ENCODE results near the gene NELL1. TPM values are rescaled to one million over a fixed set of nuclear protein-coding genes. Genes with fewer than 3 reads are reported as not detected.

NELL1 gene
- total RNA-seq, 6 experiments from 2014 or later, result not detected

DNA sequence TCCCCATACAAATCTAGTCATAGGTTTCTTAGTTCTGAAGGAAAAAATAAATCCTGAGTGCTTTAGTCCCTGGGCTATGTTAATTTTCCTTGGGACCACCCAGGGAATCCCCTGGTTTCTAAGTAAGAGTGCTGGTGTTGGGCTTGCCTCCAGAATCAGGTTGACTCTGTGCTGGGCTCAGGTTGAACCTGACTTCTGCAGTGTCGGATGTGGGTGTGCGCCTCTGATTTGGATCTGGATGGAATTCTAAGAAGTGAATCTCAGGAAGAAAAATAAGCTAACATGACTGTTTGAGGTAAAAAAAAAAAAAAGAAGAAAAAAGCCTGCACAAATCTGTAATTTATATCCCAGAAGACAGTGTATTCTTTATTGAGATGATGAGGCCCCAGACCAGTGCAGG, 29.0 kb upstream of the NELL1 start:
- TF ChIP-seq, protein P1, sequence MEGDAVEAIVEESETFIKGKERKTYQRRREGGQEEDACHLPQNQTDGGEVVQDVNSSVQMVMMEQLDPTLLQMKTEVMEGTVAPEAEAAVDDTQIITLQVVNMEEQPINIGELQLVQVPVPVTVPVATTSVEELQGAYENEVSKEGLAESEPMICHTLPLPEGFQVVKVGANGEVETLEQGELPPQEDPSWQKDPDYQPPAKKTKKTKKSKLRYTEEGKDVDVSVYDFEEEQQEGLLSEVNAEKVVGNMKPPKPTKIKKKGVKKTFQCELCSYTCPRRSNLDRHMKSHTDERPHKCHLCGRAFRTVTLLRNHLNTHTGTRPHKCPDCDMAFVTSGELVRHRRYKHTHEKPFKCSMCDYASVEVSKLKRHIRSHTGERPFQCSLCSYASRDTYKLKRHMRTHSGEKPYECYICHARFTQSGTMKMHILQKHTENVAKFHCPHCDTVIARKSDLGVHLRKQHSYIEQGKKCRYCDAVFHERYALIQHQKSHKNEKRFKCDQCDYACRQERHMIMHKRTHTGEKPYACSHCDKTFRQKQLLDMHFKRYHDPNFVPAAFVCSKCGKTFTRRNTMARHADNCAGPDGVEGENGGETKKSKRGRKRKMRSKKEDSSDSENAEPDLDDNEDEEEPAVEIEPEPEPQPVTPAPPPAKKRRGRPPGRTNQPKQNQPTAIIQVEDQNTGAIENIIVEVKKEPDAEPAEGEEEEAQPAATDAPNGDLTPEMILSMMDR (IDR thresholded peaks at IDR 0.05), result no peak
- TF ChIP-seq POLR2A (IDR thresholded peaks at IDR 0.05), result no peak
- Histone ChIP-seq H3K27ac (no peak overlapping the region), H3K36me3 (no peaks in the 10 kb centered on the region), H3K4me1 (no peaks in the 10 kb centered on the region), H3K4me3 (no peak overlapping the region), H3K27me3 (no peaks in the 10 kb centered on the region), H3K9me3 (no peaks in the 10 kb centered on the region)
- WGBS (ENCODE audit: insufficient coverage, low coverage, low lambda C conversion rate, missing lambda C conversion rate), result 95% methylated on average over 2 of the region's 2 CpGs
- ATAC-seq (no peak), DNase-seq (no peak)
- intact Hi-C loops (cut with DNase I), result no loop called here

DNA sequence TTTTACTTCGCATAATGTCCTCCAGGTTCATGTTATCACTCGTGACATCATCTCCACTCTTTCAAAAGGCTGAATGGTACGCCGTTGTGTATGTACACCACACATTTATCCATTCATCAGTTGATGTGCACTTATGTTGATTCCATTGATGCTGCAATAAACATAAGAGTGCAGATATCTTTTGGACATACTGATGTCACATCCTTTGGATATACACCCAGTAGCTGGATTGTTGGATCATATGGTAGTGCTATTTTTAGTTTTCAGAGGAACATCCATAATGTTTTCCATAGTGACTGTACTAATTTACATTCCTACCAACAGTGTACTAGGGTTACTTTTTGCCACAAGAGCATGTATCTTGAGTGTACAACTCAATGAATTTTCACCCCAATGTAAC, 25.0 kb upstream of the NELL1 start:
- Histone ChIP-seq H3K4me3 (no peak overlapping the region), H3K4me1 (no peaks in the 10 kb centered on the region), H3K27ac (no peak overlapping the region), H3K9me3 (no peaks in the 10 kb centered on the region), H3K36me3 (no peaks in the 10 kb centered on the region), H3K27me3 (no peaks in the 10 kb centered on the region)
- intact Hi-C loops (cut with DNase I), result no loop called here
- DNase-seq (no peak), ATAC-seq (no peak)
- TF ChIP-seq POLR2A (IDR thresholded peaks at IDR 0.05), result no peak
- TF ChIP-seq, protein P1 (IDR thresholded peaks at IDR 0.05), result no peak
- 70% methylated on average over 4 of the region's 4 CpGs for WGBS (ENCODE audit: insufficient coverage, low coverage, low lambda C conversion rate, missing lambda C conversion rate)

DNA sequence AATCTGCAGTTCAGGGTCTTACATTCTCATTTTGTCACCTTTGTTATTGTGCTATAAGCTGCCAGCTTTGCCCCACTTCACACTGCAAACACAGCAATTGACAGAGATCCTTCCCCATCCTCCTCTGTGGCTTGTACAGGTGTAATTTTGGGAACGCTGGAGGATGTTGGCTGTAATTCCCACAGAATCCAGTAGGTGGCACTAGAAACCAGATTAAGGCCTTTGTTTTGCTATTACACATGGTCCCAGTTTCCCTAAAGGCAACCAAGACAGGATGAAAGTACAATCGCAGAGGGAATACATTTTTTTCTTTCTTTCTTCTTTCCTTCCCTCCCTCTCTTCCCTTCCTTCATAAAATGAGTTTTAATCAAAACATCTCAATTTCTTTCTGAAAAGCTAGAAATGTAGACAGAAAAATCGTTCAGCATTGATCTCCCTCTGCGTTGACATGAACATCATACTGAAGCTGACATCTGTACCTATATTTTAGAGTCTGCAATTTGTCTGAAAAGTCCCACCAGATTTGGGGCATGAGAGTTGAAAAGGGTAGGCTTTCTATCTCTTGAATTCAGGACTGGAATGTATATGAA, 21.3 kb upstream of the NELL1 start:
- H3K4me1 ChIP-seq, result no peaks in the 10 kb centered on the region
- DNase-seq, result no peak
- no peak overlapping the region for H3K27ac ChIP-seq
- H3K9me3 ChIP-seq, result no peaks in the 10 kb centered on the region
- no peaks in the 10 kb centered on the region for H3K27me3 ChIP-seq
- no peaks in the 10 kb centered on the region for H3K36me3 ChIP-seq
- TF ChIP-seq, protein P1 (IDR thresholded peaks at IDR 0.05), result peak; percentile 87 to 91 (median 90)
- TF ChIP-seq POLR2A (IDR thresholded peaks at IDR 0.05), result no peak
- no peak overlapping the region for H3K4me3 ChIP-seq
- 41% methylated on average over 4 of the region's 4 CpGs for WGBS (ENCODE audit: insufficient coverage, low coverage, low lambda C conversion rate, missing lambda C conversion rate)
- intact Hi-C loops (cut with DNase I), result no loop called here
- peak; percentile 89 to 94 (median 93) for ATAC-seq

DNA sequence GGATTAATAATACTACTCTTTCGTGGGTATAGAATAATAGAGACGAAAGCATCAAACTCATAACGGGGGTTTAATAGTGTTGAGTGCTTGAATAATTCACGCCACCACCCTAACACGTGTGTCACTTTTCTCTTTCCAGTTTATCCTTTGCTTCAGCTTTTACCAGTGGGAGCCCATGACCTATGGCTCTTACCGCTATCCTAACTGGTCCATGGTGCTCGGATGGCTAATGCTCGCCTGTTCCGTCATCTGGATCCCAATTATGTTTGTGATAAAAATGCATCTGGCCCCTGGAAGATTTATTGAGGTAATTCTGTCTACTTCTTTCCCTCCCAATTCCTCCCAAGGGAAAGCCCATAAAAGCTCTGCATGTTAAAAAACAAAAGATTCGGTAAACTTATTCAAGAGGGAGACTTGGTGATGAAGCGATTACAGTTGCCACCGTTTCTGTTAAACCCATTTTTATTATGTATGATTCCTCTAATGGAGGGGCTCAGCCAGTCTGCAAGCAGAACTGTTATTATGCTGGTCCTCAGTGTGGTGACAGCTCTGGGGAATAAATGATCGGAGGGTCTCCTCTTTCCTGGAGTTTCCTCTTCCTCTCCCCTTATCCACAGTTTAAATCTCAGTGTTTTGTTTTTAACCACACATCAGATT, 17.1 kb upstream of the NELL1 start:
- 63% methylated on average over 13 of the region's 13 CpGs for WGBS (ENCODE audit: insufficient coverage, low coverage, low lambda C conversion rate, missing lambda C conversion rate)
- Histone ChIP-seq H3K27me3 (no peaks in the 10 kb centered on the region), H3K27ac (no peak overlapping the region), H3K9me3 (no peaks in the 10 kb centered on the region), H3K4me3 (no peak overlapping the region), H3K4me1 (no peaks in the 10 kb centered on the region), H3K36me3 (no peaks in the 10 kb centered on the region)
- ATAC-seq, result no peak
- intact Hi-C loops (cut with DNase I), result no loop called here
- no peak for DNase-seq
- TF ChIP-seq, protein P1 (IDR thresholded peaks at IDR 0.05), result no peak
- TF ChIP-seq POLR2A (IDR thresholded peaks at IDR 0.05), result no peak
